Epidermal melanocyte (primary cell): ENCODE data around the gene CHURC1.

Experiments
- DNase-seq: peaks from one replicate; pipeline ENCODE4 v3.0.0; 2011; ENCODE audit warnings: low spot score; ENCODE audit not compliant: insufficient read length

Gene CHURC1

DNA sequence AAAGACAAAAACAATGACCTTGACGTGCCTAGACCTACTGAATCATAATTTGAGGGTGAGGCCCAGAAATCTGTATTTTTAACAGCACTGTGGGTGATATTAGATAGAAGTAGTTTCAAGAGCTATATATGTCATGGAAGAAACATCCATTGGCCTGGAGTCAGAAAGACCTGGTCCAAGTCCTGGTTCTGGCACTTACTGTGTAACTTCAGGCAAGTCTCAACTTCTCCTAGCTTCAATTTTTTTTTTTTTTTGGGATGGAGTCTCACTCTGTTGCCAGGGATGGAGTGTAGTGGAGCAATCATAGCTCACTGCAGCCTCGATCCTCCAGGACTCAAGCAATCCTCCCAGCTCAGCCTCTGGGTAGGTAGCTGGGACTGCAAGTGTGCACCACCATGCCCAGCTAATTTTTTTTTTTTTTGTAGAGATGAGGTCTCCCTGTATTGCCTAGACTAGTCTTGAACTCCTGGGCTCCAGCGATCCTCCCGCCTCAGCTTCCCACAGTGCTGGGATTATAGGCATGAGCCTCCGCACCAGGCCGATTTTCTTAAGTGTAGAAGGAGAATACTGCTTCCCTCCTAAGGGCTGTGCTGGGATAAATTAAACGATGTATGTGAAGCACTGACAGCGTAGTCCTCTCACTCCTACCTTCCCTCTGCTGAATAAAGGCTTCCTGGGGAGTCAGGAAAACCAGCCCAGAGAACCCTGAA lies 42.6 kb downstream of the CHURC1 start:
- no peak for DNase-seq

DNA sequence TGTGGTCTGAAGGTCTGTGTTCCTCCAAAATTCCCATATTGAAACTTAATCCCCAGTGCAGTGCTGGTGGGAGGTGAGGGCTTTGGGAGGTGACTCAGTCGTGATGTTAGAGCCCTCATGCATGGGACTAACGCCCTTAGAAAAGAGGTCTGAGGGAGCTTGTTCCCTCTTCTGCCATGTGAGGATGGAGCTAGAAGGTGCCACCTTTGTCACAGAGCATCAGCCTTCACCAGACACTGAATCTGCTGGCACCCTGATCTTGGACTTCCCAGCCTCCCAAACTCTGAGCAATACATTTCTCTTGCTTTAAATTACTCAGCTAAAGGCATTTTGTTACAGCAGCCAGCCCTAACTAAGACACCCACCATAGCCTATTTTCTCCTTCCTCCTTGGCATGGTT lies 43.9 kb downstream of the CHURC1 start:
- no peak for DNase-seq

DNA sequence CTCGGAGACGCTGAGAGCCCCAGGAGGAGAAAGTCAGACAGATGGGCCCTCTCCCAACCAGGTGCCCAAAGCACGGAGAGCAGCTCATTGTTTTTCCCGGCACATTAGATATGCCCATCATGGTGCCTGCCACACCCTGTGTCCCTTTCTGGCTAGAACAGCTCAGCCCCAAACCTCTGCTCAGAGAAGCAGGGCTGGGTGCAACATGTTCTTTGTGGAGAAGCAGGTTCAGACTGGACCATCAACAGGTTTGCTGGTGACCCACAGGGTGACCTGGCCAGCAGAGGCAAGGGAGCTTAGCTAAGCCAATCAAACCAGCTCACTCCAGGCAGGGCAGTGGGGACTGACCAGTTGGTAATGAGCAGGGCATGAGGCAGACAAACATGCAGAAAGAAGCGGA lies 44.5 kb downstream of the CHURC1 start:
- no peak for DNase-seq

DNA sequence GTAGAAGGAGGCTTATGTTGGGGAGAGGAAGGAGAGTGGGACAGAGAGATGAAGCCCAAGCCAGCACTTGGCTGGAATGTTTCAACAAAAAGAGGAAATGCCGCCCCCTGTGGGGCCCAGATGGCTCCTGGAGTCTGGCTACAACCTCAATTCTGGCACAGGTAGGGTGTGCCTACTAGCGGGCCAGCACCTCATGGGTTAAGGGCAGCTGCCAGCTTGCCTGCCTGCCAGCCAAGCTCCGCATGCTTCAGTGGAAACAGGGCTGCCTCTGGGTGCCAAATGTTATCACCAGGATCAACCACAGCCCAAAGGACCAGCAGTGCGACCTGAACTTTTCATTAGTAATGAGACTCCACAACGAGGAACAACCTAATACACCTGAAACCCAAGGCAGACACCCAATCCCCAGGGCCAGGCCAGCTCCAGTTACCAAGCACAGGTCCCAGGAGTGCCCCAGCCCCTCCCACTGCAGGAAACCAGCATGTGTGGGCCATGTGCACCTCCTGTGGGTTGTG lies 46.6 kb downstream of the CHURC1 start:
- no peak for DNase-seq

DNA sequence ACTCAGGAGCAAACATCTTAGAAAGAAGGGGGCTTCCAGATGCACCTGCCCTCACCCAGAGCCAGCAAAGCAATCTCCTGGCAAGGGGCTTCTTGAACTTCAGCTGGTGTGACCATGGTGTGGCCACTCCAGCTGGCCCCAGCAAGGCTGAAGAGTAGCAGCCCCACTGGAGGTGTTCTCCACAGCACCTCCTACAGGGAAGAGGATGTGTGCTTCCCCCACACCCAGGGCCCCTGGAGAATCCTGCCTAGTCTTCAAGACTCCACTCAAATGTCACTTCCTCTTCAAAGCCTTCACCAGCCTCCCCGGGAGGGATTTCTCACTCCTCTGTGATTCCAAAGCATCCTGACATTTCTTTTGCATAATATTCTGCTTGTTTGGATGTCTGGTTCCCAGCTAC lies 49.4 kb downstream of the CHURC1 start:
- no peak for DNase-seq

DNA sequence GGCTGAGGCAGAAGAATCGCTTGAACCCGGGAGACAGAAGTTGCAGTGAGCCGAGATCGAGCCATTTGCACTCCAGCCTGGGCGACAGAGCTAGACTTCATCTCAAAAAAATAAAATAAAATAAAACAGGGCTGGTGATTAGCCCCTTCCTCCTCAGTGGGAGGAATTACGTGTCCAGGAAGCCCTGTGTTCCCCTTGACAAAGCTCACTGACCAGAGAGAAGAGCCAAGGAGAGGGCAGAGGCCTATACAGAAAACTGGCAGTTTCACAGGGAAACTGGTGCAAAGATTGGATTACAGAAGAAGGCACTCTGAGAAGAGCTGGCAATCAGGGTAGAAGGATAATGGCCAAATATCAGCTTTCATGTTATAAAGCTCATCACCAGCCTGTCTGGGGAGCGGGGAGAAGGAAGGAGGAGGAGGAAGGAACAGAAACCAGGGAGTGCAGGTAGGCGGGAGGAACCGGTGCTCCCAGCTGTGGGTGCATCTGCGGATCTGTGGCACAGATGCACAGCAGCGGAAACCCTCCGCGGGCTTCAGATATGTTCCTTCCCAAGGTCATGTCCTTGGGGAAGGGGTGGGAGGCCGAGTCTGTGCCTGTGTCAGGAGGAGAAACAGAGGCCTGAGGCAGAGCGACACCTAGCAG lies 51.2 kb downstream of the CHURC1 start:
- DNase-seq: no peak

DNA sequence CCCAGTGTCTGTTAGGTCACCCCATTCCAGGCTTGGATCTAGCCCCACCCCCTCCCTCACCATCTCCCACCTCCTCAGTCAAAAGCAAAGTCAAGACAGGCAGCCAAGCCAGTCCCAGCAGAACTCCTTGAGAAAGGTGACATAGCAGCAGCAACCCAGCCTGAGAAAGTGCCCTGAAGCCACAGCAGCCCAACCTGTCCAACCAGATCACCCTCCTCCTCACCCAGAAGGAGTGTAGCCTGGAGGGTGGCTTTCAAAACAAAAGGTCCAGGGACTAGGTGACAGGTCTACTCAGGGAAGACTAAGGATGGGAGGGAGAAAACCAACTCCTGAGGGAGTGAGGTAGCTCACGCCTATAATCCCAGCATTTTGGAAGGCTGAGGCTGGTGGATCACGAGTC lies 52.7 kb downstream of the CHURC1 start:
- DNase-seq: no peak

DNA sequence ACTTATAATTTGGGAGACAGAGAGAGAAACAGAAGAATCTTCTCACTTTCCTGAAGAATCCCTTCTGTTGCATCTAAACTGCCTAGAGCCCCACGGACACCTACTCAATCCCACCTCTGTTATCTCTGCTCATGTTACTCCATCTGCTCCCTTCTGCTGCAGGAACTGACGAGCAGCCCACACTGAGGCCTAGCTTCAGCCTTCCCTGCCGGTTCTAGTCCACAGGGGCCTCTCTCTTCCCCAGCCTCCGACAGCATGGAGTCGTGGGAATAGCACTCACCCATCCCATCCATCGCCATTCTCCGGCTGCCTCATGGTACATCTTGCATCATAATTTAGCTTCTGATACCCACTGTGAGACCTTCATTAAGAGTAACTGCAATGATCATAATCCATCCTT lies 53.9 kb downstream of the CHURC1 start:
- no peak for DNase-seq

DNA sequence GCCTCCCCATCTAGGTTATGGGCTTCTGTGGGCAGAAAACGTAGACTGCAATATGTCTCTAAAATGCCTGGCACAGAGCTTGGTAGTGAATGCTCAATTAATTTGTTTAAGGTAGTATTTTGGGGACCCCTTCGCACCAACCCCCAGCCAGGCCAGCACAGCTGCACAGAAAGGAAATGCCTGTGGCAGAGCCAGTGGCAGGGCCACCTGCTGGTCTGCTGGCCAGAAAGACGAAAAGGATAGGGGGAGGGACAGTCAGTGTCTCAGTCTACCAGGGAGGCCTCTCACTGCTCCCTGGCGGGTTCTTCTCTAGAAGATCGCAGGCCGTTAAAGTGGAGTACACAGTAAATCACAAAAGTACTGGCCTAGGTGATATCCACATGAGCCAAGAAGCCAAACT lies 54.4 kb downstream of the CHURC1 start:
- no peak for DNase-seq

DNA sequence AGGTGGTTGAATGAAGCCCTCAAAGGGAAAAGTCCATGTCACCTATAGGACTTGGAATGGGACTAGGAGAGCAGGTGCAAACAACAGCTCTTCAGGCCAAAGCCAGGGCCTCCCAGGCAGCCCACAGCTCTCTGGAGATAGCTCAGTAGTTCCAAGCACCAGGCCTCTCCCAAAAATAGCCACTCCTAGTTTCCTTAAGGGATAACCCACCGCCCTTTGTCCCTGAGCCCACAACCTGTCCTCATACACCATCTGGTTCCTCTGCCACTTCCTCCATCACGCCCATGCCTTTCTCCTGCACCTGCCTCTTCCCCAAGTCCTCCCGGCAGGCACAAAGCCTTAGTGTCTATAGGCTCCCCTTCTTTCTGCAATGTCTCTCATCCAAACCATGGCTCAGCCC lies 55.8 kb downstream of the CHURC1 start:
- no peak for DNase-seq

DNA sequence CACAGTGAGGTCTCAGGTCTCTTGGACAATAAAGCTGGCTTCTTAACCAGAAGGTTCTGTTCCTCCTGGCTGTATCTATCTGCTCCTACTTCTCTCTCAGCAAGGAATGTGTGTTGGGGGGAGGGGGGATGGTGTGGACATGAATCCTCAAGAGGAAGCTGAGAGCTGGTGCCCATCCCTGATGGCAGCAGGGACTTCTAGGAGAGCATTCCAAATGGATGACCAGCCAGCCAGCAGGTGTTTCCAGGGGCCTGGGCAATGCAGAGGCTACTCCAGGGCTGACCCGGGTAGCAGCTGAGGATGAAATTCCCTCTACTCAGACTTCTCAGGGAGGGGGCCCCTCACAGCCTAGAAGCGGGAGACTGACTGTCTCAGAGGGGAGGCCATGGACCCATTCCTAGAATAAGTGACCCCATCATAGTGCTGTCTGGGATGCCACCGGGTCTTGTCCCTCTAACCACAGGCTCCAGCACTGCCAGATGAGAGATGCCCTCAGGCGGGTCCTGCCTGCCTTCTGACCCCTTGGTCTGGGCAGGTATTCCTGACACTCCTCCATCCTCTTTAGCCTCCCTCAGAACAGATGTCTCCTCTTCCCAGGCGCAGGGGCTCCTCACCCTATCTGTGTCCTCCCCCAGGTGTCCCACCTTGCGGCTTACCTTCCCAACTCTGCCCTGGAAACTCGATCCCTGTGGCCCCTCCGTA lies 56.7 kb downstream of the CHURC1 start:
- no peak for DNase-seq

DNA sequence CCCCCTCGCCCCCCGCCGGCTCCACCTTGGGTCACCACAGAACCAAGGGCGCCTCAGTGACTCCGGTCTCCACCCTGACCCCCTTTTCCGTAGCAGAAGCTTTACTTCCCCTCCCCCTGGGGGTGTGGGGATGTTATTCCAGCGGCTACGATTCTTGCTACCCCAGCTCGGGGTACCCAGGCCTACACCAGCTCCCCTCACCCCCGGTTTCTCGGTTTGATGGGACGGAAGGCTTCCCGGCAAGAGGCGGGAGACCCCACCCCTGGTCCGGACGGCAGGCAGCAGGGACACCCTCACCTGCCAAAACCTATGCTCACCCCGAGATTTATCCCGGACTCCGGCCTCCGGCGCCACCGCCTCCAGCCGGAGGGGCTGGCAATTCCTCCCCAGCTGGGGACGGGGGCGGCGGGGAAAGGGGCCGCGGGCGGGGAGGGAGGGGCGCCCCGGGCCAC lies 57.3 kb downstream of the CHURC1 start:
- DNase-seq: no peak

DNA sequence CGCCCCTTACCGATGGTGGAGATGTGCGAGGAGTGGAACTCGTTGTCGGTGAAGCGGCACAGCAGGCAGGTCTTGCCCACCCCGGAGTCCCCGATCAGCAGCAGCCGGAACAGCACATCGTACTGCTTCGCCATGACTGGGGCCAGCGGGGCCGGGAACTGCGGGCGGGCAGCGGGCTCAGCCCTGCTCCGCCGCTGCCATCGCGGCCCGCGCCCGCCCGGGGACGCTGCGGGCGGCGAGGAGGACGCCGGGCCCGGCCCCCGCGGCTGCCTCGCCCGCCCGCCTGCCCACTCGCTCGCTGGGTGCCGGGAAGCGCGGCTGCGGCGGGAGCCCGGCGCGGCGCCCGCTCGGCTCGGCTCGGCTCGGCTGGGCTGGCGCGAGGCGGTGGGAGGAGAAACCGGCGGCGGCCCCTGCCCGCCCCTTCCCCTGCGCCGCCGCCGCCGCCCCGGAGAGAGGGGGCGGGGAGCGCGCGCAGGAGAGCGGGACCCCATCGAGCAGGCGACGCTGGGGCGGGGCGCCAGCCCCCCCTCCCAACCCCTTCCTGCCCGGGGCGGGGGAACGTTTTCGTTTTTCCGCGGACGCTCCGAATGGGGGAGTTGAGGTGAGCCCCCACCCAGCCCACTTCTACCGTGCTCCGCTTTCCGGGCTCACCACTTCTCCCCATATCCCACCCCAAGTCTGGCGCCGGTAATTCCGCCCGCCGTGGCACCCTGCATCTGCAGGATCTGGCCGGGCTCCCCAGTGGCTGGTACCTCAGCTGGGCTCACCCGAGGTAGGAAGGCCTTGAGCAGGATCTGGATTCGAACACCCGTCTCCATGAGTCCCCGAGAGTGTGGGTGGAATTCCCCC lies 57.9 kb downstream of the CHURC1 start, which contains the start of gene RAB15:
RAB15 (minus strand) TSS at position 394 of the 849 bp plus-strand sequence; CDS start at position 134, 260 bp downstream.
- DNase-seq: no peak

DNA sequence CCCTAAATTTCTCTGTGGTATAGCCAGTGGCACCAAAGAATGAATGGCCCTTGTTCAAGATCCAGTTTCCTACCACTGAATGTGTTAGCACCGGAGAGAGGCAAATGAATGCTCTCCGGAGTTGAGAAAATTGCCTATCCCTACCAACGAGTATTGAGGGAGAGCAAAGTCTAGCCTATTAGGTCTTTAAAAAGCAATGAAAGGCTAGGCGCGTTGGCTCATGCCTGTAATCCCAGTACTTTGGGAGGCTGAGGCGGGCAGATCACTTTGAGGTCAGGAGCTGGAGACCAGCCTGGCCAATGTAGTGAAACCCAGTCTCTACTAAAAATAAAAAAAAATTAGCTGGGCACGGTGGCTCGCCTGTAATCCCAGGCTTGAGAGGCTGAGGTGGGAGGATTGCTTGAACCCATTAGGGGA lies 58.8 kb downstream of the CHURC1 start:
- DNase-seq: no peak

DNA sequence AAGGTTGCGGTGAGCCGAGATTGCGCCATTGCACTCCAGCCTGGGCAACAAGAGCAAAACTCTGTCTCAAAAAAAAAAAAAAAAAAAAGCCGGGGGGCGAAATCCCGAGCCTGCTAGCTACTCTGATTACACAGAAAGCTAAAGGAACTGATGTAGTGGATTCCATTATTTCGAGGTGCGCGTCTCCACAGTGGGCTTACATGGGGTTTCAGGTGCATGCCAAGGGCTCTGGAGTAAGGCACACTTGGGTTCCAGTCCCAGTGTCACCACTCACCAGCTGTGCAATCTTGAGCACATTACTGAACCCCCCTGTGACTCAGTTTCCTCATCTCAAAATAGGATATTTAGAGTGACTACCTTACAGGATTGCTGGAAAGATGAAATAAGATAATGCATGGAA lies 59.6 kb downstream of the CHURC1 start:
- DNase-seq: no peak

DNA sequence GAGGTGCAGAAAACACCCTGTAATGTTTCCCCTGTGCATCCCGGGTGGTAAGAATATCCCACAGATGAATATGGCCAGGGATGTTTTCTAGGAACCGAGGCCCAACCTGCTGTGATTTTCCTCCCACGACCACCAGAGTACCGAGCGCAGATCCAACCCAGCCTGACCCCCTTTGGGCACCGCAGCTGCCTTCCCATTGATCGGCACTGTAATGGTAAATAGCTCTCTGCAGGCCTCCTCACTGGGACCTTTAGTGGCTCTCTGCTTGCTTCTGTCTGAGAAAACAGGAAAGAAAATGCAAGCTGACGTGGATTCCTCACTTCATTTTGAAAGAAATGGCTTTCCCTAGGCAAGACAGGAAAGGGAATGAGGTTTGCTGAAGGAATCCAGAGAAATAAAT lies 60.3 kb downstream of the CHURC1 start:
- DNase-seq: no peak

DNA sequence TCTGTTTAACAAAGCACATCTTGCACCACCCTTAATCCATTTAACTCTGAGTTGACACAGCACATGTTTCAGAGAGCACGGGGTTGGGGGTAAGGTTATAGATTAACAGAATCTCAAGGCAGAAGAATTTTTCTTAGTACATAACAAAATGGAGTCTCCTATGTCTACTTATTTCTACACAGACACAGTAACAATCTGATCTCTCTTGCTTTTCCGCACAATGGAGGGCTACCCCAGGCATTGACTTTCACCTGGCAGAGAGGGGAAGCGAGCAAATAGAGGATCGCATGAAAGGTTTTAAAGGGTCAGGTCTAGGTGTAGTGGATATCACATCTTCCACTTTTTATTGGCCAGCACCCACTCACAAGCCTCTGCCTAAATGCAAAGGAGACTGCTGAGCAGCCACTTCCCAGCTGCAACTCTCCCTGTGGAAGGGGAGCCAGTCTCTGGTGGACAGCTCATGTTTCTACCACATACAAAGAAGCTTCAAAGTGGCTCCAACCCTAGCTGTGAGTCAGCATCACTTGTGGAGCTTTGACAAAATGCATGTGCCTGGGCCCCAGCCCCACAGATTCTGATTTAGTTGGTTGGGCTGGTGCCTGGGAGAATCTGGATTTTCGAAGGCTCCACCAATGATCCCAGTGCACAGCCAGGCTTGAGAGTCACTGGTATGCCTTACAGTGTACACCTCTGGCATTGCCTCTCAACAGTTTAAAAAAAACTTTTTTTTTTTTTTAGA lies 65.2 kb downstream of the CHURC1 start:
- DNase-seq: no peak

DNA sequence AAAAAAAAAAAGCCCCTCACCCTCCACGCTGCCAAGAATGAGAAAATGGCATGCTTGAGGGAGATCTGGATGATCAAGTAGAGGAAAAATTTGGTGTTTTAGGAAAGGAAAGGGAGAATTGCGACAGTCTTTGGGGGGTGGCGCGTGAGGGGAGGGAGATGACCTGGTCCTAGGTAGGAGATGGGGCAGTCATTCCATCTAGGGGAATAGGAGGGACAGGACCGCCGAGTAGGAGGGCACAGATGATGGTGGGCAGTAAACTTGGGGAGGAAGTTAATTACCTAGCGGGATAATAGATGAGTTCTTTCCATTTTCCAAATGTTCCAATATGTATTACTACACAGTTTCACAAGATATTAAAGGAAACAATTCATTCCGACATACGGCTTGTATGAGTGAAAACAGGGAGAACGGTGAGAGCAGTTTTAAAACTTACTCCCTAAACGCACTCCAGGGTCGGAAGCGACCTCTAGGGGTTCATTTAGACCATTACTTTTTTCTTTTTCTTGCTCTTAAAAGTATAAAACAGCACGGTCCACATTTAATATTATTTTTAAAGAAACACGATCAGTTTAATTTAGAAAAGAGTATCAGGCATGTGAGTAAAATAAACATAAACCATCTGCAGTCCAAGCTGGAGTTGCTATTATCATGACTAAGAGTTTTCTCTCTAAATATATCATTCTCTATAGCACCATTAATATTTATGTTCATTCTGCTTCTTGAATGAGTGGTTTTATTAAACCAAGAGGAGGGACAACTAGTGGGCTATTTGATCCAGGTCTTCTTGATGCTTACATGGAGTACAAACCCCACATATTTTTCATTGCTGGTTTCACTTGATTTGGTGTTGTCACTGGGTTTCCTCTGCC lies 69.4 kb downstream of the CHURC1 start:
- DNase-seq: no peak
